ENCODE measurements around the gene NRG3. TPM values are rescaled to one million over a fixed set of nuclear protein-coding genes. Genes with fewer than 3 reads are reported as not detected.

Gene NRG3
- total RNA-seq, 1 donor from 2014 or later: 0.74 TPM

DNA sequence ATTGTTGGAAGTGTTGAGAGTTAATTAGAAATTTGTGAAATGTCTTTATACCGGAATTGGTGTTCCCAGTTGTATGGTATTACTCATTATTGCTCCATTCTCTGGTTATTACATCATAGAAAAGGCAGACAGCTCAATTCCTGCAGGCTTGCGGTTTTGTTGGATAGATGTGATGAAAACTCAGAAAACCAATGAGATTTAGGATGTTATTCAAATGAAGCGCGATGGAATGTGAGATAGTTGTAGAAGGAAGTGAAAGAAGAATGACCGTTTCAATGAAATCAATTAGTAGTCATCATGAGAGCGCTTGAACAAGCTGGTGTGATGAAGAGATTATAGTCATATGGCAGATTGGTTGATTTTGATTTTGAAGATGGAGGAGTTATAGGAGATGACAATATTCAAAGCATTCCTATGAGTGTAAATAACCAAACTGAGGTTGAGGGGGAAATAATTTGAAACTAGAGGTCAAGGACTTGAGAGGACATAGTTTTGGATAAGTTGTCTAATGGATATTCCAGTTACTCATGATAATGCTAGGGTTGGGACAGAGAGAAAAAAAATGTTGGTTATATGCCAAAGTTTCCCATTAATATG lies 991.5 kb downstream of the NRG3 start:
- H3K27ac Mint-ChIP-seq: no peak overlapping the region
- no peaks in the 10 kb centered on the region for H3K36me3 Mint-ChIP-seq
- peaks cover 4% of the 10 kb centered on the region for H3K27me3 Mint-ChIP-seq (ENCODE audit: low read depth)
- no peaks in the 10 kb centered on the region for H3K4me1 Mint-ChIP-seq
- H3K9me3 Mint-ChIP-seq: no peaks in the 10 kb centered on the region
- no peak for DNase-seq (ENCODE audit: low spot score in 2 of 2, unreplicated experiment in 2 of 2)
- TF ChIP-seq, protein P1, sequence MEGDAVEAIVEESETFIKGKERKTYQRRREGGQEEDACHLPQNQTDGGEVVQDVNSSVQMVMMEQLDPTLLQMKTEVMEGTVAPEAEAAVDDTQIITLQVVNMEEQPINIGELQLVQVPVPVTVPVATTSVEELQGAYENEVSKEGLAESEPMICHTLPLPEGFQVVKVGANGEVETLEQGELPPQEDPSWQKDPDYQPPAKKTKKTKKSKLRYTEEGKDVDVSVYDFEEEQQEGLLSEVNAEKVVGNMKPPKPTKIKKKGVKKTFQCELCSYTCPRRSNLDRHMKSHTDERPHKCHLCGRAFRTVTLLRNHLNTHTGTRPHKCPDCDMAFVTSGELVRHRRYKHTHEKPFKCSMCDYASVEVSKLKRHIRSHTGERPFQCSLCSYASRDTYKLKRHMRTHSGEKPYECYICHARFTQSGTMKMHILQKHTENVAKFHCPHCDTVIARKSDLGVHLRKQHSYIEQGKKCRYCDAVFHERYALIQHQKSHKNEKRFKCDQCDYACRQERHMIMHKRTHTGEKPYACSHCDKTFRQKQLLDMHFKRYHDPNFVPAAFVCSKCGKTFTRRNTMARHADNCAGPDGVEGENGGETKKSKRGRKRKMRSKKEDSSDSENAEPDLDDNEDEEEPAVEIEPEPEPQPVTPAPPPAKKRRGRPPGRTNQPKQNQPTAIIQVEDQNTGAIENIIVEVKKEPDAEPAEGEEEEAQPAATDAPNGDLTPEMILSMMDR (IDR thresholded peaks at IDR 0.05; ENCODE audit: unreplicated experiment): no peak
- no peak overlapping the region for H3K4me3 Mint-ChIP-seq

DNA sequence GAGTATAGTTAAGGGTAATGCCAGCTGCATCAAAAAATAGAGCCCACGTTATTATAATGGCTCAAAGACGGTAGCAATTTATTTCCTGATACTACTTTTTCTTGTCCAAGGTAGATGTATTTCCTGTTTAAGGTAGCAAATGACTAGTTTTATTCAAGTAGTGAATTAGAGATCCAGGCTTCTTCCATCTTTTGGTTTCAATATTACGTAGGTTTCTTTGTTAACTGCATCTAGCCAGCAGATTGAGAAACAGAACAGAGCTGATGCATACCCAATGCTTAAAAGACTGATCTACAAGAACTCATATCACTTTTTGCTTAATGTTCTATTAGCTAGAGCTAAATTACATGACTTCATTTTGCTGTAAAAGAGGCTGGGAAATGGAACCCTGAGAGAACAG lies 992.1 kb downstream of the NRG3 start:
- no peaks in the 10 kb centered on the region for H3K36me3 Mint-ChIP-seq
- TF ChIP-seq, protein P1 (IDR thresholded peaks at IDR 0.05; ENCODE audit: unreplicated experiment): no peak
- H3K27me3 Mint-ChIP-seq (ENCODE audit: low read depth): peaks cover 4% of the 10 kb centered on the region
- H3K27ac Mint-ChIP-seq: no peak overlapping the region
- no peaks in the 10 kb centered on the region for H3K9me3 Mint-ChIP-seq
- DNase-seq (ENCODE audit: low spot score in 2 of 2, unreplicated experiment in 2 of 2): no peak
- no peaks in the 10 kb centered on the region for H3K4me1 Mint-ChIP-seq
- H3K4me3 Mint-ChIP-seq: no peak overlapping the region

DNA sequence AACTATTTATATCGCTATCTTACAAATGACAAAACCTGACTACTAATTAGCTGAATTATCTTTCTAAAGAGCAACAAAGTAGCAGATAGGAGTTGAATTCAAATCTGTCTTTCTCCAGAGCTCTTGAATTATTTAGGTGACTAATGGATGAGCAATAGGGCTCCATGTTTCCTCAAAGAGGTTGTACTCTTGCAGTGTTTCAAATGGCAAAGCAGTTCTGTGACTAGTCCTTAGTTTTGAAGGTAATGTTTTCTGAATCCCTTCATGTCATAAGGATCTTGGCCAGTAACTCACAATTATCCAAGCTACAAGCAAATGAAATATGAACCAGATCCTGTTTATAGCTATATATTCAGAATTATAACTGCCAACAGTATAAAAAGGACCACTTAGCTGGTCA lies 999.7 kb downstream of the NRG3 start:
- DNase-seq (ENCODE audit: low spot score in 2 of 2, unreplicated experiment in 2 of 2): no peak
- Mint-ChIP-seq H3K4me3 (no peak overlapping the region), H3K27me3 (ENCODE audit: low read depth) (no peaks in the 10 kb centered on the region), H3K4me1 (no peaks in the 10 kb centered on the region), H3K36me3 (no peaks in the 10 kb centered on the region), H3K9me3 (no peaks in the 10 kb centered on the region), H3K27ac (no peak overlapping the region)
- TF ChIP-seq, protein P1 (IDR thresholded peaks at IDR 0.05; ENCODE audit: unreplicated experiment): no peak

DNA sequence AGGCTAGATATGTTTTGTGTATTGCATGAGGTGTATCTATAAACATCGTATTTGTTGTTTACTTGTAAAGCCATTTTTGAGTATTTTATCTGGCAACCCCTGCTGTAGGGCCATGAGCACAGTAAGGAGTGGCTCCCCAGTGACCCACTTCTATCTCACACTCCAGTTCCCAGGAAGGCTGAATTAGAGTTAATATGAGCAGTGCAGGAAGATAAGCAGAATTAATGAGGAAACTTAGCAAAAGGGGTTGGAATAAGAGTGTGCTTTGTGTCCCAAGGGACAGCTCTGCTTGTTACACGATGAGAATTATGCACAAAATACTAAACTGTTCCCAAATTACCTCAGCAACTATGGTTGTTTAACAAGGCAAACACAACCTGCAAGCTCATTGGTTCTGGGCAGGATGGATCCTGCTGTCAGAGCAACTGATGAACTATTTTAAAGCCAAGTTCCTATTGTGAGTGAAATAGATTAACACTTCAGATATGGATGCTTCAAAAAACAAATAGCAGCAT lies 1005.8 kb downstream of the NRG3 start:
- no peaks in the 10 kb centered on the region for H3K9me3 Mint-ChIP-seq
- TF ChIP-seq, protein P1 (IDR thresholded peaks at IDR 0.05; ENCODE audit: unreplicated experiment): no peak
- H3K4me1 Mint-ChIP-seq: no peaks in the 10 kb centered on the region
- DNase-seq (ENCODE audit: low spot score in 2 of 2, unreplicated experiment in 2 of 2): no peak
- H3K27me3 Mint-ChIP-seq (ENCODE audit: low read depth): no peaks in the 10 kb centered on the region
- no peak overlapping the region for H3K4me3 Mint-ChIP-seq
- no peaks in the 10 kb centered on the region for H3K36me3 Mint-ChIP-seq
- no peak overlapping the region for H3K27ac Mint-ChIP-seq

DNA sequence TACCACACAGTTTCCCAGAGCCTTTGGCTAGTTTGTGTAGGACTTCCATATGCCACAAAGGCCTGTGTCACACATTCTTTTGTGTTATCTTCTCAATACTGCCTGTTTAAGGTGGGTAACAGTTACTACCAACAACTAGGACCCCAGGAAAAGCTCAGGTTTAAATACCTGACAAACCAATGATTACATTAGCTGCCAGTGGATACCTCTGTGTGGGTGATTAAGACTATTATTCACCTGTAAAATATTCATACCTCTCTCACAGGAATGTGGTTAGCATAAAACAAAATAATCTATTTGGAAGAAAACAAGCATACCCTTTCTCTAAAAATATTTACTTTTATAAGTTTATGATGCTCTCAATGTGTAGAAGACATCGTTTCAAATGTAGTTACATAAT lies 1007.7 kb downstream of the NRG3 start:
- H3K36me3 Mint-ChIP-seq: no peaks in the 10 kb centered on the region
- H3K4me3 Mint-ChIP-seq: no peak overlapping the region
- TF ChIP-seq, protein P1 (IDR thresholded peaks at IDR 0.05; ENCODE audit: unreplicated experiment): no peak
- peaks cover 4% of the 10 kb centered on the region for H3K4me1 Mint-ChIP-seq
- DNase-seq (ENCODE audit: low spot score in 2 of 2, unreplicated experiment in 2 of 2): no peak
- no peak overlapping the region for H3K27ac Mint-ChIP-seq
- no peaks in the 10 kb centered on the region for H3K9me3 Mint-ChIP-seq
- no peaks in the 10 kb centered on the region for H3K27me3 Mint-ChIP-seq (ENCODE audit: low read depth)

Data from mesothelial cell of epicardium (in vitro differentiated cells).